Retinal pigment epithelial cell (primary cell): ENCODE measurements around the gene ARL15.
"Not testable (repeated sequence)": the region's sequence is repeated elsewhere in the genome, so short reads cannot be mapped to it uniquely, and the experiment has no call there.

Source experiments
- DNase-seq: peaks from one replicate; pipeline ENCODE4 v3.0.0-alpha.2; 2010; ENCODE audit warnings: low read depth
- H3K4me3 ChIP-seq: 2 replicates; pipeline ENCODE4 v1.5.1; 2011; ENCODE audit warnings: mild to moderate bottlenecking, low read length, control low read depth, moderate library complexity
- CTCF ChIP-seq: conservative IDR thresholded peaks from 2 replicates; pipeline ENCODE4 v1.5.1; 2011; ENCODE audit warnings: low read depth, low read length, control low read depth, inconsistent platforms

The ARL15 gene

DNA sequence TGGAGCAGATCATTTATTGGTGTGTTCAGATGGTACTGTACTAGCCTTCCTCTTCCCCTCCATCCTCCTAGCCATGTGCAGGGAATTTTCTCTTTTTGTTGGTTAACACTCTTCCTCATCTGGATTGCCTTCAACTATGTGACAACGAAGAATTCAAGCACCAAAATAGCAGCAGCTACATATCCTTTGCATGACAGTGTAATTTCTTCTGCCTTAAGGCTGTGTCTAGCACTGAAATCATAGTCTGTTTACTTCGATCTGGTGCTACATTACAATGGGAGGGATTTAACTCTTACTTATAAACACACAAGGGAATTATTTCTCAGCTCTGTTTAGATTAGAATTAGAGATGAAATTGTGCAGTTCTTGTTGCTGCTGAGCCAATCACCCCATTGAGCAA, 260.4 kb downstream of the ARL15 start:
- peak; percentile 8 for DNase-seq
- no peak for TF ChIP-seq CTCF
- H3K4me3 ChIP-seq: no peak overlapping the region

DNA sequence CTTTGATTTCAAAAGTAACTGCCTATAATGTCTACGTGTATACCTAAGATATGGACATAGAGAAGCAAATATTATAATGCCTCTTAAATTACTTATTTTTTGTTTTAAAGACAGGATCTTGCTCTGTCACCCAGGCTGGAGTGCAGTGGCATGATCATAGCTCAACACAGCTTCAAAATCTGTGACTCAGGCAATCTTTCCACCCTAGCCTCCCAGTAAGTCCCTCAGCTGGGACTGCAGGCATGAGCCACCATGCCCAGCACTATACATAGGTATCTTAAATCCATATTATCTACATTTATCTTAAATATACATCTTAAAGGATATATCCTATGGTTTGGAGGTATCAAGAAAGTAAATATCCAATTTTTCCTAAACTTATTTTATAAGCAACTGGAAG, 261.2 kb downstream of the ARL15 start:
- no peak overlapping the region for H3K4me3 ChIP-seq
- no peak for DNase-seq
- no peak for TF ChIP-seq CTCF

DNA sequence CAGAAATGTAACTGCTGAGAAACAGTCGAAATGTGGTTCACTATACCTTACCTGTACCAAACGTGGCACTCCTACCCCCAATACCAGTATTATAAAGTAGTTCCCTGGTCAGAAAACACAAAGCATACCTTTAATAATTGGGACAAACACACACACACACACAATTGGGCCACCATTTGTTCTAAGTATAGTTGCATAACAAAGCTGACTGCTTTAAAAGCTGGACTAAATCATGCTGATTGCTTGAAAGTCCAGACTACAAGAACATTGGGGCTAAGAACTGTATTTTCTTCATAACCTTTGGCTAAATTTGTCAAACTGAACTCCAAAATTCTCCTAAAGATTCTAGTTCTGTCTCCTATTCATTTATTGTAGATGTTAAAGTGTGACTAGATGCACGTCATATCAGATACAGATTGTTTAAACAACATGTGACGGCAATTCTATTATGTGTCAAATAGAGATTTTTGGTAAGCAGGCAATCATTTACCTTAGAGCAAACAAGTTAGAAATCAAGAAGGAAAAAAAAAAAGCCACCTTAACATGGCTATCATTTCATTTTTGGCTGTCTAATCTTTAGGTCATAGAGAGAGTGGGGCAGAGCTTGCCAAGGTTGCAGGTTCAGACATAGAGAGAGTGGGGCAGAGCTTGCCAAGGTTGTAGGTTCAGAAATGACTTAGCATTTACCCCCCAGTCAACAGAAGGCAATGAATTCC, 265.1 kb downstream of the ARL15 start:
- DNase-seq: no peak
- TF ChIP-seq CTCF: no peak

GRCh38 chr5:54044276-54044675, 266.1 kb downstream of the ARL15 start:
- H3K4me3 ChIP-seq, DNase-seq: not testable (repeated sequence)

More for the DNA sequence above, 265.1 kb downstream of the ARL15 start:
- no peak overlapping the region for H3K4me3 ChIP-seq

- DNase-seq: no peak
- TF ChIP-seq CTCF: no peak
These were observed 269.6 kb downstream of the ARL15 start for GRCh38 chr5:54040804-54041203.

DNA sequence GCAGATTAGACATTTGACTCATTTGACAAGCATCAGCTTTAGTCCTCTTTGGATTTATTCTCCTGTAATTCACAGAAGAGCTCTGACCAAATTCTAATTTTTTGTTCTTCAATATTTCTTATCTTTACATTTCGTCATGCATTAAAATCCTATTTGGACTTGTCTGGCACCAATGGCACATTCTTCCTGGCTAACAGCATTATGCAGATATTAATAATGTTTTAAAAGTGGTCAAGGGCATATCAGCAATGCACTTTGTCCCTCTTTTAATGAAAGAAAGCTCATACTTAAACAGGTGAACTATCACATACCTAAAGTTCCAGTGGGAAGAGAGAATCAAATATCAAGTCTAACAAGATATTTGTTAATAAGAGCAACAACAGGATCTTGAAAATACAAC, 270.4 kb downstream of the ARL15 start:
- no peak for TF ChIP-seq CTCF
- H3K4me3 ChIP-seq: no peak overlapping the region
- no peak for DNase-seq

More at GRCh38 chr5:54040804-54041203, 269.6 kb downstream of the ARL15 start:
- no peak overlapping the region for H3K4me3 ChIP-seq

DNA sequence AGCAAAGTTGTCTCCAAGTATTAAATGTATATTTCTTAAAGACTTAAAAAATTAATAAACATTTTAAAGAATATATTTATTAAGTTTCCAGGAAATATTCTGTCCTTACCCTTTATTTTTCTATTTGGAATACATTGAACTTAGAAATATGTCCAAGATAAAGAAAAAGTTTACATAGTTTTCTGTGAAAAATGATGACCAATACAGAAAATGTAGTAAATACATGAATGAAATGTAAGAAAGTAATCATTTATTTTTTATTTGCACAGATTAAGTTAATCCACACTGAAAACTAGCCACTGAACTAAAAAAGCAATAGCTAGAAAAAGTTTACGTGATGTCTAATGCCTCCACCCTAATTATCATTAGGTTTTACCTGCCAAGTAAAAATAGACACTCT, 273.2 kb downstream of the ARL15 start:
- TF ChIP-seq CTCF: no peak
- no peak for DNase-seq
- H3K4me3 ChIP-seq: no peak overlapping the region
